ENCODE results near the gene NT5M.

Gene NT5M

DNA sequence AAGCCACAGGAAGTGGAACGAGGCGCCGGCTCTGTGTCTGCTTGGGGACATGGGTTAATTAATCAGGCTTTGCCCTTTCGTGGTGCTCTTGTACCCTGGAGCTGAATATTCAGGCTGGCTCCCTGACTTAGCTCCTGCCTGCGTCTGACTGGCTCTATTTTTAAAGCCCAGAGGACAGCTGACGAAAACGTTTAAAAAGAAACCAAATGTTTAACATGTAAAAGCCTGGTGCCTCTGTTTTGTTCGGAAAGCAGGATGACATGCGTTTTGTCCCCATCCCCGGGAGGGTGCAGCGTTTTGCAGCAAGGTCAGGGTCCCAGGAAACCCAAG is 61.1 kb downstream of the NT5M start:
- no peaks in the 10 kb centered on the region for H3F3A ChIP-seq (ENCODE audit: insufficient read depth)
- no peak overlapping the region for H3K27ac ChIP-seq (ENCODE audit: low read depth, low read length)
- H3K4me2 ChIP-seq (ENCODE audit: low read depth, low read length, poor library complexity, severe bottlenecking): no peak overlapping the region
- no peak overlapping the region for H3K9ac ChIP-seq (ENCODE audit: low read length)
- no peaks in the 10 kb centered on the region for H4K20me1 ChIP-seq (ENCODE audit: low read depth, low read length)
- H3K36me3 ChIP-seq (ENCODE audit: low read length): no peaks in the 10 kb centered on the region
- H3K27me3 ChIP-seq (ENCODE audit: low read length): no peaks in the 10 kb centered on the region; the same call in 1 of the 2 replicates
- H2AFZ ChIP-seq (ENCODE audit: low read depth, low read length, severe bottlenecking): no peak overlapping the region
- no peaks in the 10 kb centered on the region for H3K9me3 ChIP-seq (ENCODE audit: insufficient read depth, low read length)
- H3K4me3 ChIP-seq (ENCODE audit: insufficient read depth, low read length, poor library complexity, severe bottlenecking): no peak overlapping the region
- no peaks in the 10 kb centered on the region for H3K79me2 ChIP-seq (ENCODE audit: insufficient read depth, low read length)
- TF ChIP-seq, protein P1, sequence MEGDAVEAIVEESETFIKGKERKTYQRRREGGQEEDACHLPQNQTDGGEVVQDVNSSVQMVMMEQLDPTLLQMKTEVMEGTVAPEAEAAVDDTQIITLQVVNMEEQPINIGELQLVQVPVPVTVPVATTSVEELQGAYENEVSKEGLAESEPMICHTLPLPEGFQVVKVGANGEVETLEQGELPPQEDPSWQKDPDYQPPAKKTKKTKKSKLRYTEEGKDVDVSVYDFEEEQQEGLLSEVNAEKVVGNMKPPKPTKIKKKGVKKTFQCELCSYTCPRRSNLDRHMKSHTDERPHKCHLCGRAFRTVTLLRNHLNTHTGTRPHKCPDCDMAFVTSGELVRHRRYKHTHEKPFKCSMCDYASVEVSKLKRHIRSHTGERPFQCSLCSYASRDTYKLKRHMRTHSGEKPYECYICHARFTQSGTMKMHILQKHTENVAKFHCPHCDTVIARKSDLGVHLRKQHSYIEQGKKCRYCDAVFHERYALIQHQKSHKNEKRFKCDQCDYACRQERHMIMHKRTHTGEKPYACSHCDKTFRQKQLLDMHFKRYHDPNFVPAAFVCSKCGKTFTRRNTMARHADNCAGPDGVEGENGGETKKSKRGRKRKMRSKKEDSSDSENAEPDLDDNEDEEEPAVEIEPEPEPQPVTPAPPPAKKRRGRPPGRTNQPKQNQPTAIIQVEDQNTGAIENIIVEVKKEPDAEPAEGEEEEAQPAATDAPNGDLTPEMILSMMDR (IDR thresholded peaks at IDR 0.05; ENCODE audit: insufficient read depth, low read length, poor library complexity, severe bottlenecking): no peak
- TF ChIP-seq EZH2phosphoT487 (conservative IDR thresholded peaks at IDR 0.05; ENCODE audit: low read length): no peak
- no peaks in the 10 kb centered on the region for H3K9me2 ChIP-seq (replicated peaks; ENCODE audit: insufficient read depth, low read length)

DNA sequence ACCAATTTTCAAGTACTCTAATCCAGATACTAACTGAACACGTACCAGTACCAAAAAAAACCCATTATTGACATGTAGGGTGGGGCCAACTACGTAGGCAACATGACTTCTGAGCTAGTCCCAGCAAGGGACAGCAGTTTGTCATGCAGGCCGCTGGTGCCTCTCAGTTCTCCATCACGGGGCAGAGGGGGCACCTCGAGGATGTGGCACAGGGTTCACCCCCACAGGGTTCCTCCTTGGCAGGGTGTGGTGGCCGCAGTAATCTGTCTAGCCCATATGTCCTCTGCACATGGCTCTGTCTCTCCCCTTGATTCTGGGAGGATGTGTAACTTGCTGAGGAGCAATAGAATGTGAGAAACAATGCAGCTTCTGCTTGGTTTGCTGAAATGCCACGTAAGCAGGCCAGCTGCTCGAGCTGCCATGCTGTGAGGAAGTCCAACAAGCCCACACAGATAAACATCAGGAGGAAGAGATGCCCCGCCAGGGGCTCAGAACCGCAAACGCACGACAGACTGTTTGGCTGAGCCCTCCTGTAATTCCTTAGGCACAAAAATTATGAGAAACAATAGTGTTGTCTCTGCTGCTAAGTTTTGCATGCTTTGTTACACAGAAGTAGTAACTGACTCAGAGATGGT is 62.4 kb downstream of the NT5M start:
- Histone ChIP-seq H3K79me2 (ENCODE audit: insufficient read depth, low read length) (no peaks in the 10 kb centered on the region), H3K9me2 (replicated peaks; ENCODE audit: insufficient read depth, low read length) (no peaks in the 10 kb centered on the region), H4K20me1 (ENCODE audit: low read depth, low read length) (no peaks in the 10 kb centered on the region), H3K4me3 (ENCODE audit: insufficient read depth, low read length, poor library complexity, severe bottlenecking) (no peak overlapping the region), H2AFZ (ENCODE audit: low read depth, low read length, severe bottlenecking) (no peak overlapping the region), H3K9ac (ENCODE audit: low read length) (no peak overlapping the region), H3K9me3 (ENCODE audit: insufficient read depth, low read length) (no peaks in the 10 kb centered on the region), H3K27me3 (ENCODE audit: low read length) (no peaks in the 10 kb centered on the region; the same call in 1 of the 2 replicates), H3K36me3 (ENCODE audit: low read length) (no peaks in the 10 kb centered on the region), H3K27ac (ENCODE audit: low read depth, low read length) (no peak overlapping the region), H3K4me2 (ENCODE audit: low read depth, low read length, poor library complexity, severe bottlenecking) (no peak overlapping the region), H3F3A (ENCODE audit: insufficient read depth) (no peaks in the 10 kb centered on the region)
- TF ChIP-seq, protein P1 (IDR thresholded peaks at IDR 0.05; ENCODE audit: insufficient read depth, low read length, poor library complexity, severe bottlenecking): no peak
- no peak for TF ChIP-seq EZH2phosphoT487 (conservative IDR thresholded peaks at IDR 0.05; ENCODE audit: low read length)

DNA sequence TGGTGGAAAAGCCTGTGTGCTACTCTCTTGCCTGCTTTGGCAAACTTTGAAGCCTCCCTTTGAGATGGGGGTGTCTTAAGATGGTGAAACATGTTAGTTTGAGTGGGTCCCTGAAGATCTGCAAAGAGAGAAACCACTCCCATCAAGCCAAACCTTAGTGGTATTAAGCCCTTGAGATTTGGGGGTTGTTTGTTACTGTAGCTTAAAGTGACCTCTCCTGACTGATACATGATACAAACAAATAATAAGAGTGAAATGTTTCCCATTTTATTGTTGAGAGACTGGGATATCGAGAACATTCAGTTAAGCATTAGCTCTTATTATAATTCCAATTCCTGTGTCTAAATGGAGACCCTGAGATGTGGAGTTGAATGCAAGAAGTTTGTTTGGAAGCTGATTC is 63.1 kb downstream of the NT5M start:
- Histone ChIP-seq H3K4me3 (ENCODE audit: insufficient read depth, low read length, poor library complexity, severe bottlenecking) (no peak overlapping the region), H3K9me3 (ENCODE audit: insufficient read depth, low read length) (no peaks in the 10 kb centered on the region), H3K36me3 (ENCODE audit: low read length) (no peaks in the 10 kb centered on the region), H4K20me1 (ENCODE audit: low read depth, low read length) (no peaks in the 10 kb centered on the region), H3K4me2 (ENCODE audit: low read depth, low read length, poor library complexity, severe bottlenecking) (no peak overlapping the region), H3F3A (ENCODE audit: insufficient read depth) (no peaks in the 10 kb centered on the region), H3K79me2 (ENCODE audit: insufficient read depth, low read length) (no peaks in the 10 kb centered on the region), H3K27ac (ENCODE audit: low read depth, low read length) (no peak overlapping the region), H3K9ac (ENCODE audit: low read length) (no peak overlapping the region), H3K27me3 (ENCODE audit: low read length) (no peaks in the 10 kb centered on the region; the same call in 1 of the 2 replicates), H2AFZ (ENCODE audit: low read depth, low read length, severe bottlenecking) (no peak overlapping the region), H3K9me2 (replicated peaks; ENCODE audit: insufficient read depth, low read length) (no peaks in the 10 kb centered on the region)
- TF ChIP-seq EZH2phosphoT487 (conservative IDR thresholded peaks at IDR 0.05; ENCODE audit: low read length): no peak
- TF ChIP-seq, protein P1 (IDR thresholded peaks at IDR 0.05; ENCODE audit: insufficient read depth, low read length, poor library complexity, severe bottlenecking): no peak
